Peyer's patch (tissue), 4 donors: Measurements from ENCODE around the gene PHACTR3. TPM values are rescaled to one million over a fixed set of nuclear protein-coding genes. Genes with fewer than 3 reads are reported as not detected.

Experiments used
- DNase-seq, 3 donors: peaks; one replicate each; pipeline ENCODE4 v3.0.0-alpha.2; 2017 to 2019
- H3K27ac ChIP-seq, 4 donors: fragments of 200-600 bp; sonication (generic); one replicate each; pipeline ENCODE4 v1.5.1; 2016 to 2019
- H3K27me3 ChIP-seq, 2 donors: fragments of 200-600 bp; sonication (generic); one replicate each; pipeline ENCODE4 v1.5.1; 2019
- H3K36me3 ChIP-seq, 3 donors: fragments of 200-600 bp; sonication (generic); one replicate each; pipeline ENCODE4 v1.5.1; 2016 to 2019
- H3K4me1 ChIP-seq, 4 donors: fragments of 200-600 bp; sonication (generic); one replicate each; pipeline ENCODE4 v1.5.1; 2016 to 2019
- H3K4me3 ChIP-seq, 4 donors: fragments of 200-600 bp; sonication (generic); 1 replicate in 3 of 4; 2 replicates in 1 of 4; pipeline ENCODE4 v1.5.1; 2016 to 2019; ENCODE audit warnings: mild to moderate bottlenecking in 1 of 4
- H3K9me3 ChIP-seq, 4 donors: fragments of 200-600 bp; sonication (generic); one replicate each; pipeline ENCODE4 v1.5.1; 2016 to 2019; ENCODE audit warnings: mild to moderate bottlenecking in 1 of 4
- POLR2A ChIP-seq, 2 donors: fragments of 450-650 bp; IDR thresholded peaks; one replicate each; pipeline ENCODE4 v1.5.1; 2017; ENCODE audit warnings: antibody characterized with exemption in 2 of 2, mild to moderate bottlenecking in 2 of 2, moderate library complexity in 2 of 2
- total RNA-seq, 4 donors: library from RNA; depleted of rRNA; stranded (reverse); fragments of >200 nt; gene quantifications; one replicate each; pipeline ENCODE4 v1.1.0, GENCODE V29; 2016
- TF ChIP-seq, protein P1 (sequence below), 6 experiments: fragments of 450-650 bp in 4 of 6; fragments of 200-600 bp in 2 of 6; sonication (generic) in 1 of 6; IDR thresholded peaks; one replicate each; pipeline ENCODE4 v1.5.1; 2017 to 2019; ENCODE audit warnings: antibody characterized with exemption in 6 of 6, mild to moderate bottlenecking in 3 of 6, moderate library complexity in 1 of 6

Gene PHACTR3
- total RNA-seq, 4 donors from 2014 or later, result 14.9 to 31.5 (median 22.9) TPM

GRCh38 chr20:59812286-59813125, 208.2 kb downstream of the PHACTR3 start:
- H3K27me3 ChIP-seq, result no peaks in the 10 kb centered on the region
- no peak for DNase-seq
- no peak overlapping the region for H3K4me3 ChIP-seq
- no peaks in the 10 kb centered on the region for H3K4me1 ChIP-seq
- no peak for TF ChIP-seq POLR2A (IDR thresholded peaks at IDR 0.05)
- TF ChIP-seq, protein P1, sequence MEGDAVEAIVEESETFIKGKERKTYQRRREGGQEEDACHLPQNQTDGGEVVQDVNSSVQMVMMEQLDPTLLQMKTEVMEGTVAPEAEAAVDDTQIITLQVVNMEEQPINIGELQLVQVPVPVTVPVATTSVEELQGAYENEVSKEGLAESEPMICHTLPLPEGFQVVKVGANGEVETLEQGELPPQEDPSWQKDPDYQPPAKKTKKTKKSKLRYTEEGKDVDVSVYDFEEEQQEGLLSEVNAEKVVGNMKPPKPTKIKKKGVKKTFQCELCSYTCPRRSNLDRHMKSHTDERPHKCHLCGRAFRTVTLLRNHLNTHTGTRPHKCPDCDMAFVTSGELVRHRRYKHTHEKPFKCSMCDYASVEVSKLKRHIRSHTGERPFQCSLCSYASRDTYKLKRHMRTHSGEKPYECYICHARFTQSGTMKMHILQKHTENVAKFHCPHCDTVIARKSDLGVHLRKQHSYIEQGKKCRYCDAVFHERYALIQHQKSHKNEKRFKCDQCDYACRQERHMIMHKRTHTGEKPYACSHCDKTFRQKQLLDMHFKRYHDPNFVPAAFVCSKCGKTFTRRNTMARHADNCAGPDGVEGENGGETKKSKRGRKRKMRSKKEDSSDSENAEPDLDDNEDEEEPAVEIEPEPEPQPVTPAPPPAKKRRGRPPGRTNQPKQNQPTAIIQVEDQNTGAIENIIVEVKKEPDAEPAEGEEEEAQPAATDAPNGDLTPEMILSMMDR (IDR thresholded peaks at IDR 0.05), result no peak
- H3K9me3 ChIP-seq, result no peaks in the 10 kb centered on the region
- no peaks in the 10 kb centered on the region for H3K36me3 ChIP-seq
- no peak overlapping the region for H3K27ac ChIP-seq

GRCh38 chr20:59813126-59813947, 209.0 kb downstream of the PHACTR3 start:
- TF ChIP-seq POLR2A (IDR thresholded peaks at IDR 0.05), result no peak
- TF ChIP-seq, protein P1 (IDR thresholded peaks at IDR 0.05), result no peak
- H3K4me3 ChIP-seq, result no peak overlapping the region
- no peaks in the 10 kb centered on the region for H3K36me3 ChIP-seq
- no peaks in the 10 kb centered on the region for H3K9me3 ChIP-seq
- H3K4me1 ChIP-seq, result no peaks in the 10 kb centered on the region
- no peaks in the 10 kb centered on the region for H3K27me3 ChIP-seq
- no peak overlapping the region for H3K27ac ChIP-seq
- DNase-seq, result no peak

DNA sequence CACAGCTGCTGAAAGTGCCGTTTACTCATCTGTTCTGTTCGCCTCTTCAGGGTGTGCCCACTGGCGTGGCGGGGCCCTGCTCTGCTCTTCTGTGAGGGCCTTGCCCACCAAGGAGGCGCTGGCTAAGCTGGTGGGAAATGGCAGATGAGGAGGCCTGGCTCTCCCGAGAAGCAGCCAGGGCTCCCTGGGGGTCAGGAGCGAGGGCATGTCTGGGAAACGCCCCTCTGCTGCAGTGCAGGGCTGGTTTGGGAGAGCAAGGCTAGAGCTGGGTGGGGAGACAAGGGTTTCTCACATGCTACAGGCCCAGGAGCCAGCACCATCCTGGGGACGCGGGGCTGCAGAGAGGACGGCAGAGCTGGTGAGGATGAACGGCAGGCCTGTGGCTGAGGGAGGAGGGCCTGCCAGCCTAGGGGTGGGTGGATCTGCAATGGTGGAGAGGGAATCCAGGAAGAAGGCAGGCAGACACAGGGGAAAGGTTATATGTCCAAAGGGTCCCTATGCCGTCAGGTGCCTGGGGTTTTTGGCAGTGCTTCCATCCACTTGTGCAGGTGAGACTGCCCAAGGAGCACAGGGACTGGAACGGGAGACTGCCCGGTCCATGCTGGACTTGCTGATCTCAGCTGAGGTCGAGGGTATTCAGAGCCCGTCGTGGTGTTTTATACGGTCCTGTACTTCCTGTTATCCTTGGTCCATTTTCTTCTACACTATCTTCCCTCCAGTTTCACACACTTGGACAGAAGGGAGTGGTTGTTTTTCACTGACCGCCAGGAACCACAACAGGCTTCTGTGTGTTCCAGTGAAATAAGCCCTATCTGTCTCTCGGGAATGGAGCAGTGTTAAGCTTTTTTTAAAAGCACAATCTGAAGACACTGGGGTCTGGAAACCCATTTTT, 209.9 kb downstream of the PHACTR3 start:
- DNase-seq, result no peak
- Histone ChIP-seq H3K27ac (no peak overlapping the region), H3K36me3 (no peaks in the 10 kb centered on the region), H3K9me3 (no peaks in the 10 kb centered on the region), H3K4me3 (no peak overlapping the region), H3K4me1 (no peaks in the 10 kb centered on the region), H3K27me3 (no peaks in the 10 kb centered on the region)
- TF ChIP-seq POLR2A (IDR thresholded peaks at IDR 0.05), result no peak
- TF ChIP-seq, protein P1 (IDR thresholded peaks at IDR 0.05), result no peak

- Histone ChIP-seq H3K27ac (no peak overlapping the region), H3K36me3 (no peaks in the 10 kb centered on the region), H3K27me3 (no peaks in the 10 kb centered on the region), H3K9me3 (no peaks in the 10 kb centered on the region), H3K4me1 (no peaks in the 10 kb centered on the region), H3K4me3 (no peak overlapping the region)
- TF ChIP-seq POLR2A (IDR thresholded peaks at IDR 0.05), result no peak
- TF ChIP-seq, protein P1 (IDR thresholded peaks at IDR 0.05), result no peak
- DNase-seq, result no peak
Observed at GRCh38 chr20:59814840-59815340, 210.6 kb downstream of the PHACTR3 start.
